K562 (cell line): ENCODE results near the gene LSS. TPM values are rescaled to one million over a fixed set of nuclear protein-coding genes. Genes with fewer than 3 reads are reported as not detected.

ENCODE experiments used
- CBX8 ChIP-seq: fragments of 200-600 bp; sonication (generic); IDR thresholded peaks from 2 replicates; pipeline ENCODE4 v1.6.1; 2012; ENCODE audit warnings: borderline replicate concordance, mixed run types, low read depth, mild to moderate bottlenecking, moderate library complexity, mixed read lengths, low read length, control low read depth, inconsistent platforms; ENCODE audit not compliant: poor library complexity, severe bottlenecking; ENCODE audit errors: extremely low read depth
- DACH1 ChIP-seq: fragments of 450-650 bp; IDR thresholded peaks from 2 replicates; pipeline ENCODE4 v1.6.1; 2018; ENCODE audit not compliant: partially characterized antibody
- DIDO1 ChIP-seq: fragments of 450-650 bp; IDR thresholded peaks from 2 replicates; pipeline ENCODE4 v1.6.1; 2016; ENCODE audit warnings: low read depth, missing biosample characterization, missing genetic modification characterization
- ELF2 ChIP-seq: fragments of 250-450 bp; sonication (Bioruptor Pico); IDR thresholded peaks from 2 replicates; pipeline ENCODE4 v1.5.0; 2021; ENCODE audit warnings: mild to moderate bottlenecking
- ERF ChIP-seq: fragments of 450-650 bp; formaldehyde crosslinking; IDR thresholded peaks from 2 replicates; pipeline ENCODE4 v1.4.0; 2020; ENCODE audit warnings: mild to moderate bottlenecking, mixed read lengths
- HLTF ChIP-seq: fragments of 450-650 bp; IDR thresholded peaks from 2 replicates; pipeline ENCODE4 v1.6.1; 2016
- MAZ ChIP-seq, 2 experiments: fragments of 450-650 bp in 1 of 2; sonication (generic) in 1 of 2; formaldehyde crosslinking; IDR thresholded peaks in 1 of 2; conservative IDR thresholded peaks in 1 of 2; 2 replicates each; pipeline versions ENCODE4 v1.4.0 to v1.5.0; 2020; ENCODE audit warnings: mild to moderate bottlenecking in 1 of 2, missing genetic modification reagents in 1 of 2
- MYC ChIP-seq, 2 experiments: fragments of 250-450 bp in 1 of 2; sonication (Bioruptor Pico) in 1 of 2; IDR thresholded peaks; 2 replicates each; pipeline versions ENCODE4 v1.5.1 to v1.6.1; 2012 to 2021; ENCODE audit warnings: low read depth in 2 of 2, borderline replicate concordance in 1 of 2, improper control_type of control experiment in 1 of 2, low read length in 1 of 2, mild to moderate bottlenecking in 1 of 2, moderate library complexity in 1 of 2
- POLR2B ChIP-seq: fragments of 450-650 bp; IDR thresholded peaks from 2 replicates; pipeline ENCODE4 v1.6.1; 2018; ENCODE audit warnings: low read depth; ENCODE audit not compliant: partially characterized antibody
- SLC30A9 ChIP-seq: fragments of 250-450 bp; sonication (Bioruptor Pico); IDR thresholded peaks from 2 replicates; pipeline ENCODE4 v1.8.0; 2022; ENCODE audit warnings: mild to moderate bottlenecking, moderate library complexity
- SOX6 ChIP-seq: fragments of 450-650 bp; IDR thresholded peaks from 2 replicates; pipeline ENCODE4 v1.6.1; 2014; ENCODE audit warnings: mild to moderate bottlenecking
- ZBED1 ChIP-seq: IDR thresholded peaks from 2 replicates; pipeline ENCODE4 v1.6.1; 2014
- ZNF23 ChIP-seq: fragments of 250-450 bp; sonication (Bioruptor Pico); IDR thresholded peaks from 2 replicates; pipeline ENCODE4 v1.4.0; 2020; ENCODE audit warnings: mild to moderate bottlenecking
- polyA plus RNA-seq, 8 experiments: library from polyadenylated mRNA; depleted of rRNA in 4 of 8; stranded (reverse) in 5 of 8; unstranded in 3 of 8; fragments of >200 nt; fragmentation: Nextera tagmentation in 2 of 8; fragmentation: Illumina TruSeq in 1 of 8; extraction: Ambion mirVana in 2 of 8; extraction: Trizol in 1 of 8; gene quantifications; 2 replicates each; pipeline versions ENCODE4 v1.2.1 to v1.2.3, GENCODE V29; 2011 to 2014; ENCODE audit warnings: inconsistent platforms in 1 of 8, missing spikeins in 1 of 8
- total RNA-seq, 7 experiments: library from RNA; depleted of rRNA in 6 of 7; stranded (reverse); fragments of >200 nt in 6 of 7; fragmentation: Illumina TruSeq in 2 of 7; extraction: Trizol in 2 of 7; gene quantifications; 2 replicates each; pipeline versions ENCODE4 v1.2.1 to v1.2.3, GENCODE V29; 2011 to 2021; ENCODE audit warnings: low replicate concordance in 1 of 7
- TF ChIP-seq, protein P1 (sequence below): fragments of 250-450 bp; sonication (Bioruptor Pico); IDR thresholded peaks from 2 replicates; pipeline ENCODE4 v1.8.0; 2022; ENCODE audit warnings: inconsistent platforms
- TF ChIP-seq, protein P2 (sequence below): fragments of 200-400 bp; formaldehyde crosslinking; IDR thresholded peaks from 2 replicates; pipeline ENCODE4 v1.6.1; 2017; ENCODE audit warnings: mild to moderate bottlenecking, low read depth, low read length, moderate library complexity
- TF ChIP-seq, protein P3 (sequence below): fragments of 450-650 bp; IDR thresholded peaks from 2 replicates; pipeline ENCODE4 v1.7.1; 2018; ENCODE audit warnings: mild to moderate bottlenecking, low read depth; ENCODE audit not compliant: partially characterized antibody
- TF ChIP-seq, protein P4 (sequence below): IDR thresholded peaks from 2 replicates; pipeline ENCODE4 v1.6.1; 2011; ENCODE audit warnings: borderline replicate concordance, low read depth, mild to moderate bottlenecking, moderate library complexity, low read length; ENCODE audit not compliant: insufficient read depth, poor library complexity, severe bottlenecking

LSS gene
- total and polyA plus RNA-seq, 9 of the 15 experiments (the other 6 are each of a cell fraction or from before 2014, with no cell fraction given) = 2.2 to 89.5 (median 37.4) TPM

DNA sequence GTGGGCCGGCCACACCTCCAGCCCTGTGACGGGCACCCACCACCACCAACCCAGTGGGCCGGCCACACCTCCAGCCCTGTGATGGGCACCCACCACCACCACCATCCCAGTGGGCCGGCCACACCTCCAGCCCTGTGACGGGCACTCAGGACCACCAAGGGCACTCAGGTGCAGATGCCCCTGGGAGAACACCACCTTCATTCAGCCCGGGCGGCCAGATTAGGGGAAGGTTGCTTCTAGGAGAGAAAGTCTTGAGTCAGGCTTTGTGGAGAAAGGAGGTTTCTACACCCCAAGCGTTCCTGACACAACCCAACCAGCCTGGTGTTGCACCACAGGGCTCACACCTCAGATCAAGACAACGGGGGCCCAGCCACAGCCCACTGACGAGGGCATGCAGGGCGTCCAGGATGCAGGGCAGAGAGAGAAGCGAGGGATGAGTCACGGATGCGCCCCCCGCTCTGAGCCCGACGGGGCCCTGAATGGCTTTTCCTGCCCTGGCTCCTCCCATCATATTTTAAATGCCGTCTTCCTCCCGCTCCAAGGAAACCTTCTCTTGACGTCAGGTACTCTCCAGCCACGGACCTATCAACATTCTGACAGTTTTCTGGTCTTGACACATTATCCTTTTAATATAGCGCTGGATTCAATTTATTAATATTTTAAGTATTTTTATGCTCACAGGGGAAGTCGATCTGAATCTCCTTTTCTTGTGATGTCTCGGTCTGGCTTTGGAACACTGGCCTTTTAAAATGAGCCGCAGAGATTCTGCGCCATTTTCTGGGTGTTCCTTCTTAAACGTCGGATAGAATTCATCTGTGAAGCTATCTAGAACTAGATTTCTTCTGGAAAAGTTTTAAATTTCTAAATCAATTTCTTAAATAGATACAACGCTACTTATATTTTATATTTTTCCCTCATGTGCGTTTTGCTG lies 43.7 kb downstream of the LSS start (continued):
- TF ChIP-seq, protein P1, sequence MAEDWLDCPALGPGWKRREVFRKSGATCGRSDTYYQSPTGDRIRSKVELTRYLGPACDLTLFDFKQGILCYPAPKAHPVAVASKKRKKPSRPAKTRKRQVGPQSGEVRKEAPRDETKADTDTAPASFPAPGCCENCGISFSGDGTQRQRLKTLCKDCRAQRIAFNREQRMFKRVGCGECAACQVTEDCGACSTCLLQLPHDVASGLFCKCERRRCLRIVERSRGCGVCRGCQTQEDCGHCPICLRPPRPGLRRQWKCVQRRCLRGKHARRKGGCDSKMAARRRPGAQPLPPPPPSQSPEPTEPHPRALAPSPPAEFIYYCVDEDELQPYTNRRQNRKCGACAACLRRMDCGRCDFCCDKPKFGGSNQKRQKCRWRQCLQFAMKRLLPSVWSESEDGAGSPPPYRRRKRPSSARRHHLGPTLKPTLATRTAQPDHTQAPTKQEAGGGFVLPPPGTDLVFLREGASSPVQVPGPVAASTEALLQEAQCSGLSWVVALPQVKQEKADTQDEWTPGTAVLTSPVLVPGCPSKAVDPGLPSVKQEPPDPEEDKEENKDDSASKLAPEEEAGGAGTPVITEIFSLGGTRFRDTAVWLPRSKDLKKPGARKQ (CRISPR knock-in tag) = no peak
- TF ChIP-seq POLR2B (peak; percentile 43), ZNF23 (CRISPR knock-in tag) (no peak), MYC (IDR thresholded peaks at IDR 0.05; ENCODE audit: low read depth, low read length) (0 out of 2 replicates have a peak, but pooled peaks have one; percentile 14), MYC (CRISPR knock-in tag; IDR thresholded peaks at IDR 0.05; ENCODE audit: borderline replicate concordance, low read depth) (no peak), ELF2 (no peak), SOX6 (no peak), ZBED1 (no peak), DACH1 (no peak), SLC30A9 (CRISPR knock-in tag) (no peak), DIDO1 (tag) (no peak), HLTF (no peak), CBX8 (no peak), MAZ (CRISPR knock-in tag; conservative IDR thresholded peaks at IDR 0.05 in 1 of 2, IDR thresholded peaks at IDR 0.05 in 1 of 2) (peak in 1 of 2 experiments; percentile 43; a peak in 1 of 4 replicates), ERF (CRISPR knock-in tag) (no peak)
- TF ChIP-seq, protein P2, sequence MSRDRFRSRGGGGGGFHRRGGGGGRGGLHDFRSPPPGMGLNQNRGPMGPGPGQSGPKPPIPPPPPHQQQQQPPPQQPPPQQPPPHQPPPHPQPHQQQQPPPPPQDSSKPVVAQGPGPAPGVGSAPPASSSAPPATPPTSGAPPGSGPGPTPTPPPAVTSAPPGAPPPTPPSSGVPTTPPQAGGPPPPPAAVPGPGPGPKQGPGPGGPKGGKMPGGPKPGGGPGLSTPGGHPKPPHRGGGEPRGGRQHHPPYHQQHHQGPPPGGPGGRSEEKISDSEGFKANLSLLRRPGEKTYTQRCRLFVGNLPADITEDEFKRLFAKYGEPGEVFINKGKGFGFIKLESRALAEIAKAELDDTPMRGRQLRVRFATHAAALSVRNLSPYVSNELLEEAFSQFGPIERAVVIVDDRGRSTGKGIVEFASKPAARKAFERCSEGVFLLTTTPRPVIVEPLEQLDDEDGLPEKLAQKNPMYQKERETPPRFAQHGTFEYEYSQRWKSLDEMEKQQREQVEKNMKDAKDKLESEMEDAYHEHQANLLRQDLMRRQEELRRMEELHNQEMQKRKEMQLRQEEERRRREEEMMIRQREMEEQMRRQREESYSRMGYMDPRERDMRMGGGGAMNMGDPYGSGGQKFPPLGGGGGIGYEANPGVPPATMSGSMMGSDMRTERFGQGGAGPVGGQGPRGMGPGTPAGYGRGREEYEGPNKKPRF = no peak
- TF ChIP-seq, protein P3, sequence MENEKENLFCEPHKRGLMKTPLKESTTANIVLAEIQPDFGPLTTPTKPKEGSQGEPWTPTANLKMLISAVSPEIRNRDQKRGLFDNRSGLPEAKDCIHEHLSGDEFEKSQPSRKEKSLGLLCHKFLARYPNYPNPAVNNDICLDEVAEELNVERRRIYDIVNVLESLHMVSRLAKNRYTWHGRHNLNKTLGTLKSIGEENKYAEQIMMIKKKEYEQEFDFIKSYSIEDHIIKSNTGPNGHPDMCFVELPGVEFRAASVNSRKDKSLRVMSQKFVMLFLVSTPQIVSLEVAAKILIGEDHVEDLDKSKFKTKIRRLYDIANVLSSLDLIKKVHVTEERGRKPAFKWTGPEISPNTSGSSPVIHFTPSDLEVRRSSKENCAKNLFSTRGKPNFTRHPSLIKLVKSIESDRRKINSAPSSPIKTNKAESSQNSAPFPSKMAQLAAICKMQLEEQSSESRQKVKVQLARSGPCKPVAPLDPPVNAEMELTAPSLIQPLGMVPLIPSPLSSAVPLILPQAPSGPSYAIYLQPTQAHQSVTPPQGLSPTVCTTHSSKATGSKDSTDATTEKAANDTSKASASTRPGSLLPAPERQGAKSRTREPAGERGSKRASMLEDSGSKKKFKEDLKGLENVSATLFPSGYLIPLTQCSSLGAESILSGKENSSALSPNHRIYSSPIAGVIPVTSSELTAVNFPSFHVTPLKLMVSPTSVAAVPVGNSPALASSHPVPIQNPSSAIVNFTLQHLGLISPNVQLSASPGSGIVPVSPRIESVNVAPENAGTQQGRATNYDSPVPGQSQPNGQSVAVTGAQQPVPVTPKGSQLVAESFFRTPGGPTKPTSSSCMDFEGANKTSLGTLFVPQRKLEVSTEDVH = no peak
- TF ChIP-seq, protein P4, sequence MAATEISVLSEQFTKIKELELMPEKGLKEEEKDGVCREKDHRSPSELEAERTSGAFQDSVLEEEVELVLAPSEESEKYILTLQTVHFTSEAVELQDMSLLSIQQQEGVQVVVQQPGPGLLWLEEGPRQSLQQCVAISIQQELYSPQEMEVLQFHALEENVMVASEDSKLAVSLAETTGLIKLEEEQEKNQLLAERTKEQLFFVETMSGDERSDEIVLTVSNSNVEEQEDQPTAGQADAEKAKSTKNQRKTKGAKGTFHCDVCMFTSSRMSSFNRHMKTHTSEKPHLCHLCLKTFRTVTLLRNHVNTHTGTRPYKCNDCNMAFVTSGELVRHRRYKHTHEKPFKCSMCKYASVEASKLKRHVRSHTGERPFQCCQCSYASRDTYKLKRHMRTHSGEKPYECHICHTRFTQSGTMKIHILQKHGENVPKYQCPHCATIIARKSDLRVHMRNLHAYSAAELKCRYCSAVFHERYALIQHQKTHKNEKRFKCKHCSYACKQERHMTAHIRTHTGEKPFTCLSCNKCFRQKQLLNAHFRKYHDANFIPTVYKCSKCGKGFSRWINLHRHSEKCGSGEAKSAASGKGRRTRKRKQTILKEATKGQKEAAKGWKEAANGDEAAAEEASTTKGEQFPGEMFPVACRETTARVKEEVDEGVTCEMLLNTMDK = no peak
